Measurements from ENCODE around the gene DHH. TPM values are rescaled to one million over a fixed set of nuclear protein-coding genes. Genes with fewer than 3 reads are reported as not detected.

Gene DHH
- total and polyA plus RNA-seq, 10 of the 15 experiments (the other 5 are each of a cell fraction or from before 2014, with no cell fraction given), result 0.01 TPM; not detected in 9

- no TSS peak for BruUV-seq (replicated peaks)
- ATAC-seq (peak; percentile 11), FAIRE-seq (no peak), DNase-seq (ENCODE audit: low read depth, low spot score) (no peak)
- peak overlapping the region; percentile 56 for H3K27ac ChIP-seq (ENCODE audit: control insufficient read depth, insufficient read depth)
- H3K36me3 ChIP-seq (ENCODE audit: control insufficient read depth in 2 of 2, insufficient read depth in 2 of 2, low read length in 1 of 2), result no peaks in the 10 kb centered on the region
- RAD21 ChIA-PET (ENCODE audit: unreplicated experiment), result interaction anchor here (1.0 to 3.5 kb wide), 6 partner anchors 19 to 142 kb away, joined by 3 to 18 read pairs (median 5); partner anchors contain the start of genes DDN and TUBA1B
- SMC1A ChIA-PET (ENCODE audit: uncharacterized antibody, unreplicated experiment), result interaction anchor here (0.8 to 3.0 kb wide), 11 partner anchors 10 to 259 kb away, joined by 3 to 15 read pairs (median 4); partner anchors contain the start of genes DDX23 and TUBA1B
- POLR2A ChIA-PET, result interaction anchor here (0.5 to 3.5 kb wide), 10 partner anchors 11 to 171 kb away, joined by 3 to 48 read pairs (median 4); partner anchors contain the start of genes KMT2D, RHEBL1 and TUBA1B
- peak overlapping the region; percentile 93 for H3K4me2 ChIP-seq (ENCODE audit: control insufficient read depth, insufficient read depth)
- in situ Hi-C loops (cut with MboI), result no loop called here
- TF ChIP-seq SMC3 (IDR thresholded peaks at IDR 0.05; ENCODE audit: borderline replicate concordance, low read length) (no peak), RUNX3 (IDR thresholded peaks at IDR 0.05; ENCODE audit: low read length) (0 out of 2 replicates have a peak, but pooled peaks have one; percentile 9)
- CTCF ChIA-PET, result interaction anchor here (0.7 to 10.9 kb wide), 12 partner anchors 9 to 124 kb away, joined by 3 to 118 read pairs (median 14); partner anchors contain the start of genes DHH and TUBA1B
- H3K27me3 ChIP-seq (replicated peaks in 1 of 2; ENCODE audit: control insufficient read depth in 2 of 2, insufficient read depth in 2 of 2, low read length in 1 of 2), result no peaks in the 10 kb centered on the region
- H3K4me3 ChIP-seq, result peak overlapping the region; percentile 87; the same call in 1 of the 2 replicates
- peak overlapping the region; percentile 94; the same call in 1 of the 2 replicates for H3K9ac ChIP-seq (ENCODE audit: control insufficient read depth, insufficient read depth, low read length)
- H3K9me3 ChIP-seq (replicated peaks; ENCODE audit: control insufficient read depth, insufficient read depth, low read length), result no peaks in the 10 kb centered on the region
- peaks cover 8% of the 10 kb centered on the region for H3K4me1 ChIP-seq (ENCODE audit: control insufficient read depth, insufficient read depth, low read length)
- peak overlapping the region; percentile 98 for H2AFZ ChIP-seq (ENCODE audit: control insufficient read depth, low read depth, low read length)
- WGBS (ENCODE audit: insufficient coverage, insufficient replicate concordance, low lambda C conversion rate, missing lambda C conversion rate), result 49% methylated on average over 6 of the region's 6 CpGs
- H4K20me1 ChIP-seq (ENCODE audit: control insufficient read depth, insufficient read depth), result no peaks in the 10 kb centered on the region
- peaks cover 9% of the 10 kb centered on the region for H3K79me2 ChIP-seq (ENCODE audit: control insufficient read depth, insufficient read depth, low read length)
- intact Hi-C loops (cut with micrococcal nuclease; ENCODE audit: unreplicated experiment), result loop anchor here (1.0 to 5.0 kb wide), 2 partner anchors 19 to 49 kb away; partner anchors contain the start of gene KMT2D
These were observed 16.6 kb upstream of the DHH start for GRCh38 chr12:49111206-49111605.

GRCh38 chr12:49110464-49111155 lies 16.0 kb upstream of the DHH start, which contains the start of gene LMBR1L:
TSS of gene LMBR1L (minus strand) at chr12:49110847. CDS start at chr12:49110555, 292 bp downstream.
- BruUV-seq (replicated peaks), result no TSS peak
- Histone ChIP-seq H4K20me1 (ENCODE audit: control insufficient read depth, insufficient read depth) (no peaks in the 10 kb centered on the region), H3K36me3 (ENCODE audit: control insufficient read depth in 2 of 2, insufficient read depth in 2 of 2, low read length in 1 of 2) (peaks cover 0 to under 1% of the 10 kb centered on the region in 2 experiments; a peak in 1 of 4 replicates), H3K27ac (ENCODE audit: control insufficient read depth, insufficient read depth) (peak within 1 kb of the TSS; percentile 70), H3K9ac (ENCODE audit: control insufficient read depth, insufficient read depth, low read length) (peak within 1 kb of the TSS; percentile 94), H3K4me2 (ENCODE audit: control insufficient read depth, insufficient read depth) (peak within 1 kb of the TSS; percentile 97), H3K79me2 (ENCODE audit: control insufficient read depth, insufficient read depth, low read length) (peaks cover 9% of the 10 kb centered on the region), H3K27me3 (replicated peaks in 1 of 2; ENCODE audit: control insufficient read depth in 2 of 2, insufficient read depth in 2 of 2, low read length in 1 of 2) (no peaks in the 10 kb centered on the region), H3K4me1 (ENCODE audit: control insufficient read depth, insufficient read depth, low read length) (peaks cover 9% of the 10 kb centered on the region), H3K4me3 (peak within 1 kb of the TSS; percentile 87), H2AFZ (ENCODE audit: control insufficient read depth, low read depth, low read length) (peak within 1 kb of the TSS; percentile 98), H3K9me3 (replicated peaks; ENCODE audit: control insufficient read depth, insufficient read depth, low read length) (no peaks in the 10 kb centered on the region)
- ChIA-PET RAD21 (ENCODE audit: unreplicated experiment) (interaction anchor here (1.0 to 3.5 kb wide), 8 partner anchors 20 to 141 kb away, joined by 3 to 18 read pairs (median 5); partner anchors contain the start of genes DDN and TUBA1B), SMC1A (ENCODE audit: uncharacterized antibody, unreplicated experiment) (interaction anchor here (0.5 to 3.0 kb wide), 13 partner anchors 11 to 258 kb away, joined by 3 to 15 read pairs (median 4); partner anchors contain the start of genes DDX23 and TUBA1B), POLR2A (interaction anchor here (0.5 to 3.5 kb wide), 14 partner anchors 11 to 208 kb away, joined by 3 to 48 read pairs (median 4); partner anchors contain the start of genes KMT2D, RHEBL1 and TUBA1B), CTCF (interaction anchor here (0.7 to 10.9 kb wide), 15 partner anchors 10 to 257 kb away, joined by 3 to 118 read pairs (median 5); partner anchors contain the start of genes DHH and TUBA1B)
- in situ Hi-C loops (cut with MboI), result no loop called here
- intact Hi-C loops (cut with micrococcal nuclease; ENCODE audit: unreplicated experiment), result loop anchor here (1.0 to 5.0 kb wide), 2 partner anchors 20 to 48 kb away; partner anchors contain the start of gene KMT2D
- FAIRE-seq (peak; percentile 100), ATAC-seq (peak; percentile 98), DNase-seq (ENCODE audit: low read depth, low spot score) (peak; percentile 93)
- WGBS (ENCODE audit: insufficient coverage, insufficient replicate concordance, low lambda C conversion rate, missing lambda C conversion rate), result 1% methylated on average over 43 of the region's 43 CpGs
- peak; percentile 67 for TF ChIP-seq ATF7 (IDR thresholded peaks at IDR 0.05; ENCODE audit: low read depth)
- TF ChIP-seq ATF3 (IDR thresholded peaks at IDR 0.05; ENCODE audit: borderline replicate concordance, extremely low read depth, low read depth, low read length), result no peak
- no peak for TF ChIP-seq E2F4 (IDR thresholded peaks at IDR 0.05; ENCODE audit: low read depth, low read length)
- no peak for TF ChIP-seq BCL3 (IDR thresholded peaks at IDR 0.05; ENCODE audit: borderline replicate concordance, insufficient read depth, low read depth, low read length, poor library complexity, severe bottlenecking)
- TF ChIP-seq CREM (IDR thresholded peaks at IDR 0.05; ENCODE audit: low read depth), result peak; percentile 83
